Hepatocyte (in vitro differentiated cells): ENCODE results near the gene CDH4.

Experiments used
- EZH2 ChIP-seq: fragments of 200-600 bp; sonication (generic); IDR thresholded peaks from 2 replicates; pipeline ENCODE4 v1.6.1; 2016; ENCODE audit warnings: antibody characterized with exemption, mild to moderate bottlenecking, borderline replicate concordance
- TF ChIP-seq, protein P1 (sequence below): fragments of 200-600 bp; sonication (generic); IDR thresholded peaks from 2 replicates; pipeline ENCODE4 v1.5.1; 2016; ENCODE audit warnings: antibody characterized with exemption, mild to moderate bottlenecking; ENCODE audit not compliant: poor library complexity

DNA sequence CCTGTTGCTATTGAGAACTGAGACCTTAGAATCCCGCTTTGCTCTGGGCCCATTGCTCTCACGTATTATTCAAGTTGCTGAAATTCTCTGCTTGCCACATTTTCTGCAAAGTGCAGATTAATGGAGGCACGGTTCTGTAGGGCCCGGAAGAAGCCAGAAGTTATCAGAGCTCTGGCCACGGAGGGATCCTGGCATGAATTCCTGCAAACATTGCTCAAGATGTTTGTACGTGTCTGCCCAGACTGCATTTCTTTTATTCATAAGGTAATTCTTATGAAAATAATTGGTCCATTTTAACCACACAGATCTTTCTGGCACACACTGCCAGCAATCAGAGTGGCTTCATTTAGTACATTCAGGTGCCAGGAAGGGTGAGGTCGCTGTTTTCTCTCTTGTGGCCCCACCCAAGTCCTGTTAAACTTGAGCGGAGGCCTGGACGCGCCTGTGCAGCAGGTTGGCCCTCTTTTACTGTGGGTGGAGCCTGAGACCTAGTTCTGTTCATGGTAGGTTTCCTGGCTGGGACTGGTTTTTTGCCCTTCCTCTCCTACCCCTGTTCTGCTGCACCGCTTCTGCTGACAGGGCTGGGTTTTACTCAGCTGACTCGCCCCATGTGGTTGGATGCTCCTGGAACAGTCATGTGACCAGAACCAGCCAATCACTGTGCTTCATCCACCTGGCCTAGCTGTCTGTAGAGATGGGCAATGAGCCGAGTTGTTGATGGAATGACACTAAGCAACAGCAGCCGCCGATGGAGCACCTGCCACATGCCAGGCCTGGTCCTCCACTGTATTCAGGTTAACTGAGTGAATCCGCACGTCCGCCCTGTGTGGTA is 230.2 kb downstream of the CDH4 start:
- TF ChIP-seq, protein P1, sequence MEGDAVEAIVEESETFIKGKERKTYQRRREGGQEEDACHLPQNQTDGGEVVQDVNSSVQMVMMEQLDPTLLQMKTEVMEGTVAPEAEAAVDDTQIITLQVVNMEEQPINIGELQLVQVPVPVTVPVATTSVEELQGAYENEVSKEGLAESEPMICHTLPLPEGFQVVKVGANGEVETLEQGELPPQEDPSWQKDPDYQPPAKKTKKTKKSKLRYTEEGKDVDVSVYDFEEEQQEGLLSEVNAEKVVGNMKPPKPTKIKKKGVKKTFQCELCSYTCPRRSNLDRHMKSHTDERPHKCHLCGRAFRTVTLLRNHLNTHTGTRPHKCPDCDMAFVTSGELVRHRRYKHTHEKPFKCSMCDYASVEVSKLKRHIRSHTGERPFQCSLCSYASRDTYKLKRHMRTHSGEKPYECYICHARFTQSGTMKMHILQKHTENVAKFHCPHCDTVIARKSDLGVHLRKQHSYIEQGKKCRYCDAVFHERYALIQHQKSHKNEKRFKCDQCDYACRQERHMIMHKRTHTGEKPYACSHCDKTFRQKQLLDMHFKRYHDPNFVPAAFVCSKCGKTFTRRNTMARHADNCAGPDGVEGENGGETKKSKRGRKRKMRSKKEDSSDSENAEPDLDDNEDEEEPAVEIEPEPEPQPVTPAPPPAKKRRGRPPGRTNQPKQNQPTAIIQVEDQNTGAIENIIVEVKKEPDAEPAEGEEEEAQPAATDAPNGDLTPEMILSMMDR, result no peak
- TF ChIP-seq EZH2, result no peak
